GM23338 (cell line): ENCODE data around the gene PAF1. TPM values are rescaled to one million over a fixed set of nuclear protein-coding genes. Genes with fewer than 3 reads are reported as not detected.

Experiments
- ATAC-seq: fragments of 200-7000 bp; cut with Tn5 transposase; 3 replicates; pipeline ENCODE4 v1.9.1; 2020
- DNase-seq: peaks from one replicate; pipeline ENCODE4 v3.0.0-alpha.2; 2015; ENCODE audit warnings: low spot score
- H2AFZ ChIP-seq: fragments of 200-600 bp; sonication (generic); 2 replicates; pipeline ENCODE4 v1.8.0; 2016; ENCODE audit warnings: antibody characterized with exemption, mild to moderate bottlenecking, moderate library complexity
- H3F3A ChIP-seq: fragments of 200-600 bp; sonication (generic); replicated peaks from 2 replicates; pipeline ENCODE4 v1.8.0; 2017; ENCODE audit warnings: antibody characterized with exemption, mixed run types, low read depth
- H3K27ac ChIP-seq: fragments of 200-600 bp; sonication (generic); 2 replicates; pipeline ENCODE4 v1.6.1; 2016; ENCODE audit warnings: low read depth
- H3K27me3 ChIP-seq: fragments of 200-600 bp; sonication (generic); 2 replicates; pipeline ENCODE4 v1.8.0; 2016; ENCODE audit warnings: mild to moderate bottlenecking, mixed run types, moderate library complexity; ENCODE audit not compliant: insufficient read depth
- H3K36me3 ChIP-seq: fragments of 200-600 bp; sonication (generic); 2 replicates; pipeline ENCODE4 v1.8.0; 2016; ENCODE audit warnings: mild to moderate bottlenecking; ENCODE audit not compliant: insufficient read depth
- H3K4me1 ChIP-seq: fragments of 200-600 bp; sonication (generic); 2 replicates; pipeline ENCODE4 v1.8.0; 2016; ENCODE audit warnings: mild to moderate bottlenecking, moderate library complexity; ENCODE audit not compliant: insufficient read depth
- H3K4me2 ChIP-seq: fragments of 200-600 bp; sonication (generic); 2 replicates; pipeline ENCODE4 v1.7.1; 2017; ENCODE audit warnings: mixed run types
- H3K4me3 ChIP-seq: fragments of 200-600 bp; sonication (generic); 2 replicates; pipeline ENCODE4 v1.6.1; 2016; ENCODE audit warnings: mixed run types
- H3K79me2 ChIP-seq: fragments of 200-600 bp; sonication (generic); replicated peaks from 2 replicates; pipeline ENCODE4 v1.8.0; 2017; ENCODE audit warnings: mild to moderate bottlenecking; ENCODE audit not compliant: insufficient read depth
- H3K9me2 ChIP-seq: fragments of 200-600 bp; sonication (generic); 2 replicates; pipeline ENCODE4 v1.8.0; 2017; ENCODE audit not compliant: insufficient read depth
- H4K20me1 ChIP-seq: fragments of 200-600 bp; sonication (generic); replicated peaks from 2 replicates; pipeline ENCODE4 v1.8.0; 2017; ENCODE audit warnings: mild to moderate bottlenecking; ENCODE audit not compliant: insufficient read depth
- H3K27ac Mint-ChIP-seq: 2 replicates; pipeline ENCODE4 v1.8.0; 2020; ENCODE audit warnings: inconsistent platforms, mild to moderate bottlenecking, moderate library complexity, mixed read lengths
- H3K27me3 Mint-ChIP-seq: 3 replicates; pipeline ENCODE4 v1.8.0; 2022; ENCODE audit warnings: low read depth, mild to moderate bottlenecking, moderate library complexity, mixed read lengths, inconsistent platforms; ENCODE audit not compliant: insufficient read depth, poor library complexity
- H3K36me3 Mint-ChIP-seq: 3 replicates; pipeline ENCODE4 v1.8.0; 2021; ENCODE audit warnings: low read depth, mild to moderate bottlenecking, inconsistent platforms, moderate library complexity, mixed read lengths
- H3K4me1 Mint-ChIP-seq: 3 replicates; pipeline ENCODE4 v1.8.0; 2020; ENCODE audit warnings: mild to moderate bottlenecking, inconsistent platforms, mixed read lengths
- H3K4me3 Mint-ChIP-seq: 3 replicates; pipeline ENCODE4 v1.8.0; 2021; ENCODE audit warnings: moderate library complexity, mild to moderate bottlenecking, inconsistent platforms, mixed read lengths
- H3K9me3 Mint-ChIP-seq: 3 replicates; pipeline ENCODE4 v1.8.0; 2020; ENCODE audit warnings: moderate library complexity, mild to moderate bottlenecking, inconsistent platforms, mixed read lengths
- EZH2phosphoT487 ChIP-seq: fragments of 200-600 bp; sonication (generic); IDR thresholded peaks from one replicate; pipeline ENCODE4 v1.8.1; 2018; ENCODE audit warnings: antibody characterized with exemption; ENCODE audit not compliant: unreplicated experiment
- JUNB ChIP-seq: IDR thresholded peaks from one replicate; pipeline ENCODE4 v1.6.1; 2016; ENCODE audit warnings: antibody characterized with exemption; ENCODE audit not compliant: unreplicated experiment
- POLR2AphosphoS5 ChIP-seq: IDR thresholded peaks from 2 replicates; pipeline ENCODE4 v1.6.1; 2016; ENCODE audit warnings: antibody characterized with exemption, low read depth
- STAT1 ChIP-seq: IDR thresholded peaks from one replicate; pipeline ENCODE4 v1.6.1; 2016; ENCODE audit warnings: antibody characterized with exemption; ENCODE audit not compliant: unreplicated experiment
- ZNF114 ChIP-seq: fragments of 250-450 bp; sonication (Bioruptor Pico); IDR thresholded peaks from 2 replicates; pipeline ENCODE4 v1.5.0; 2020; ENCODE audit warnings: mild to moderate bottlenecking, moderate library complexity
- ZNF331 ChIP-seq: fragments of 250-450 bp; sonication (Bioruptor Pico); IDR thresholded peaks from 2 replicates; pipeline ENCODE4 v1.5.0; 2020; ENCODE audit warnings: low read depth, mild to moderate bottlenecking, moderate library complexity
- polyA plus RNA-seq: library from polyadenylated mRNA; unstranded; fragments of >200 nt; fragmentation: Nextera tagmentation; extraction: Ambion mirVana; gene quantifications from 2 replicates; pipeline ENCODE4 v1.2.1, GENCODE V29; 2016
- total RNA-seq: library from RNA; depleted of rRNA; stranded (reverse); fragments of >200 nt; shearing (Covaris generic); gene quantifications from 2 replicates; pipeline ENCODE4 v1.2.3, GENCODE V29; 2014
- TF ChIP-seq, protein P1 (sequence below): IDR thresholded peaks from 2 replicates; pipeline ENCODE4 v1.6.1; 2016; ENCODE audit warnings: antibody characterized with exemption
- TF ChIP-seq, protein P2 (sequence below): IDR thresholded peaks from one replicate; pipeline ENCODE4 v1.6.1; 2018; ENCODE audit warnings: antibody characterized with exemption; ENCODE audit not compliant: unreplicated experiment
- TF ChIP-seq, protein P3 (sequence below): fragments of 250-450 bp; sonication (Bioruptor Pico); IDR thresholded peaks from 2 replicates; pipeline ENCODE4 v1.5.0; 2020; ENCODE audit warnings: mild to moderate bottlenecking, moderate library complexity

The PAF1 gene
- total and polyA plus RNA-seq, 2 experiments from 2014 or later, result 22.1 to 47.3 TPM

GRCh38 chr19:39385629-39386411 lies 5.1 kb downstream of the PAF1 start:
- Mint-ChIP-seq H3K27ac (peak overlapping the region; percentile 20; the same call in 1 of the 2 replicates), H3K36me3 (peaks cover 76% of the 10 kb centered on the region), H3K4me1 (peaks cover 16% of the 10 kb centered on the region), H3K27me3 (peaks cover 25% of the 10 kb centered on the region), H3K9me3 (no peaks in the 10 kb centered on the region), H3K4me3 (no peak overlapping the region; the same call in 2 of the 3 replicates)
- no peak overlapping the region for H2AFZ ChIP-seq
- no peak overlapping the region for H3K4me3 ChIP-seq
- DNase-seq (no peak), ATAC-seq (no peak)
- H3K79me2 ChIP-seq, result no peaks in the 10 kb centered on the region; the same call in 1 of the 2 replicates
- H3K4me1 ChIP-seq, result peaks cover 12% of the 10 kb centered on the region
- H3K27ac ChIP-seq, result peak overlapping the region; percentile 76; the same call in 1 of the 2 replicates
- H3F3A ChIP-seq, result peaks cover 19% of the 10 kb centered on the region; the same call in 1 of the 2 replicates
- H4K20me1 ChIP-seq, result peaks cover 22% of the 10 kb centered on the region
- H3K9me2 ChIP-seq, result no peaks in the 10 kb centered on the region
- TF ChIP-seq, protein P1, sequence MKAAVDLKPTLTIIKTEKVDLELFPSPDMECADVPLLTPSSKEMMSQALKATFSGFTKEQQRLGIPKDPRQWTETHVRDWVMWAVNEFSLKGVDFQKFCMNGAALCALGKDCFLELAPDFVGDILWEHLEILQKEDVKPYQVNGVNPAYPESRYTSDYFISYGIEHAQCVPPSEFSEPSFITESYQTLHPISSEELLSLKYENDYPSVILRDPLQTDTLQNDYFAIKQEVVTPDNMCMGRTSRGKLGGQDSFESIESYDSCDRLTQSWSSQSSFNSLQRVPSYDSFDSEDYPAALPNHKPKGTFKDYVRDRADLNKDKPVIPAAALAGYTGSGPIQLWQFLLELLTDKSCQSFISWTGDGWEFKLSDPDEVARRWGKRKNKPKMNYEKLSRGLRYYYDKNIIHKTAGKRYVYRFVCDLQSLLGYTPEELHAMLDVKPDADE, result no peak
- TF ChIP-seq EZH2phosphoT487 (no peak), ZNF114 (no peak), ZNF331 (CRISPR knock-in tag) (no peak), STAT1 (no peak), POLR2AphosphoS5 (no peak; the same call in 1 of the 2 replicates), JUNB (no peak)
- TF ChIP-seq, protein P2, sequence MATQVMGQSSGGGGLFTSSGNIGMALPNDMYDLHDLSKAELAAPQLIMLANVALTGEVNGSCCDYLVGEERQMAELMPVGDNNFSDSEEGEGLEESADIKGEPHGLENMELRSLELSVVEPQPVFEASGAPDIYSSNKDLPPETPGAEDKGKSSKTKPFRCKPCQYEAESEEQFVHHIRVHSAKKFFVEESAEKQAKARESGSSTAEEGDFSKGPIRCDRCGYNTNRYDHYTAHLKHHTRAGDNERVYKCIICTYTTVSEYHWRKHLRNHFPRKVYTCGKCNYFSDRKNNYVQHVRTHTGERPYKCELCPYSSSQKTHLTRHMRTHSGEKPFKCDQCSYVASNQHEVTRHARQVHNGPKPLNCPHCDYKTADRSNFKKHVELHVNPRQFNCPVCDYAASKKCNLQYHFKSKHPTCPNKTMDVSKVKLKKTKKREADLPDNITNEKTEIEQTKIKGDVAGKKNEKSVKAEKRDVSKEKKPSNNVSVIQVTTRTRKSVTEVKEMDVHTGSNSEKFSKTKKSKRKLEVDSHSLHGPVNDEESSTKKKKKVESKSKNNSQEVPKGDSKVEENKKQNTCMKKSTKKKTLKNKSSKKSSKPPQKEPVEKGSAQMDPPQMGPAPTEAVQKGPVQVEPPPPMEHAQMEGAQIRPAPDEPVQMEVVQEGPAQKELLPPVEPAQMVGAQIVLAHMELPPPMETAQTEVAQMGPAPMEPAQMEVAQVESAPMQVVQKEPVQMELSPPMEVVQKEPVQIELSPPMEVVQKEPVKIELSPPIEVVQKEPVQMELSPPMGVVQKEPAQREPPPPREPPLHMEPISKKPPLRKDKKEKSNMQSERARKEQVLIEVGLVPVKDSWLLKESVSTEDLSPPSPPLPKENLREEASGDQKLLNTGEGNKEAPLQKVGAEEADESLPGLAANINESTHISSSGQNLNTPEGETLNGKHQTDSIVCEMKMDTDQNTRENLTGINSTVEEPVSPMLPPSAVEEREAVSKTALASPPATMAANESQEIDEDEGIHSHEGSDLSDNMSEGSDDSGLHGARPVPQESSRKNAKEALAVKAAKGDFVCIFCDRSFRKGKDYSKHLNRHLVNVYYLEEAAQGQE, result no peak
- TF ChIP-seq, protein P3, sequence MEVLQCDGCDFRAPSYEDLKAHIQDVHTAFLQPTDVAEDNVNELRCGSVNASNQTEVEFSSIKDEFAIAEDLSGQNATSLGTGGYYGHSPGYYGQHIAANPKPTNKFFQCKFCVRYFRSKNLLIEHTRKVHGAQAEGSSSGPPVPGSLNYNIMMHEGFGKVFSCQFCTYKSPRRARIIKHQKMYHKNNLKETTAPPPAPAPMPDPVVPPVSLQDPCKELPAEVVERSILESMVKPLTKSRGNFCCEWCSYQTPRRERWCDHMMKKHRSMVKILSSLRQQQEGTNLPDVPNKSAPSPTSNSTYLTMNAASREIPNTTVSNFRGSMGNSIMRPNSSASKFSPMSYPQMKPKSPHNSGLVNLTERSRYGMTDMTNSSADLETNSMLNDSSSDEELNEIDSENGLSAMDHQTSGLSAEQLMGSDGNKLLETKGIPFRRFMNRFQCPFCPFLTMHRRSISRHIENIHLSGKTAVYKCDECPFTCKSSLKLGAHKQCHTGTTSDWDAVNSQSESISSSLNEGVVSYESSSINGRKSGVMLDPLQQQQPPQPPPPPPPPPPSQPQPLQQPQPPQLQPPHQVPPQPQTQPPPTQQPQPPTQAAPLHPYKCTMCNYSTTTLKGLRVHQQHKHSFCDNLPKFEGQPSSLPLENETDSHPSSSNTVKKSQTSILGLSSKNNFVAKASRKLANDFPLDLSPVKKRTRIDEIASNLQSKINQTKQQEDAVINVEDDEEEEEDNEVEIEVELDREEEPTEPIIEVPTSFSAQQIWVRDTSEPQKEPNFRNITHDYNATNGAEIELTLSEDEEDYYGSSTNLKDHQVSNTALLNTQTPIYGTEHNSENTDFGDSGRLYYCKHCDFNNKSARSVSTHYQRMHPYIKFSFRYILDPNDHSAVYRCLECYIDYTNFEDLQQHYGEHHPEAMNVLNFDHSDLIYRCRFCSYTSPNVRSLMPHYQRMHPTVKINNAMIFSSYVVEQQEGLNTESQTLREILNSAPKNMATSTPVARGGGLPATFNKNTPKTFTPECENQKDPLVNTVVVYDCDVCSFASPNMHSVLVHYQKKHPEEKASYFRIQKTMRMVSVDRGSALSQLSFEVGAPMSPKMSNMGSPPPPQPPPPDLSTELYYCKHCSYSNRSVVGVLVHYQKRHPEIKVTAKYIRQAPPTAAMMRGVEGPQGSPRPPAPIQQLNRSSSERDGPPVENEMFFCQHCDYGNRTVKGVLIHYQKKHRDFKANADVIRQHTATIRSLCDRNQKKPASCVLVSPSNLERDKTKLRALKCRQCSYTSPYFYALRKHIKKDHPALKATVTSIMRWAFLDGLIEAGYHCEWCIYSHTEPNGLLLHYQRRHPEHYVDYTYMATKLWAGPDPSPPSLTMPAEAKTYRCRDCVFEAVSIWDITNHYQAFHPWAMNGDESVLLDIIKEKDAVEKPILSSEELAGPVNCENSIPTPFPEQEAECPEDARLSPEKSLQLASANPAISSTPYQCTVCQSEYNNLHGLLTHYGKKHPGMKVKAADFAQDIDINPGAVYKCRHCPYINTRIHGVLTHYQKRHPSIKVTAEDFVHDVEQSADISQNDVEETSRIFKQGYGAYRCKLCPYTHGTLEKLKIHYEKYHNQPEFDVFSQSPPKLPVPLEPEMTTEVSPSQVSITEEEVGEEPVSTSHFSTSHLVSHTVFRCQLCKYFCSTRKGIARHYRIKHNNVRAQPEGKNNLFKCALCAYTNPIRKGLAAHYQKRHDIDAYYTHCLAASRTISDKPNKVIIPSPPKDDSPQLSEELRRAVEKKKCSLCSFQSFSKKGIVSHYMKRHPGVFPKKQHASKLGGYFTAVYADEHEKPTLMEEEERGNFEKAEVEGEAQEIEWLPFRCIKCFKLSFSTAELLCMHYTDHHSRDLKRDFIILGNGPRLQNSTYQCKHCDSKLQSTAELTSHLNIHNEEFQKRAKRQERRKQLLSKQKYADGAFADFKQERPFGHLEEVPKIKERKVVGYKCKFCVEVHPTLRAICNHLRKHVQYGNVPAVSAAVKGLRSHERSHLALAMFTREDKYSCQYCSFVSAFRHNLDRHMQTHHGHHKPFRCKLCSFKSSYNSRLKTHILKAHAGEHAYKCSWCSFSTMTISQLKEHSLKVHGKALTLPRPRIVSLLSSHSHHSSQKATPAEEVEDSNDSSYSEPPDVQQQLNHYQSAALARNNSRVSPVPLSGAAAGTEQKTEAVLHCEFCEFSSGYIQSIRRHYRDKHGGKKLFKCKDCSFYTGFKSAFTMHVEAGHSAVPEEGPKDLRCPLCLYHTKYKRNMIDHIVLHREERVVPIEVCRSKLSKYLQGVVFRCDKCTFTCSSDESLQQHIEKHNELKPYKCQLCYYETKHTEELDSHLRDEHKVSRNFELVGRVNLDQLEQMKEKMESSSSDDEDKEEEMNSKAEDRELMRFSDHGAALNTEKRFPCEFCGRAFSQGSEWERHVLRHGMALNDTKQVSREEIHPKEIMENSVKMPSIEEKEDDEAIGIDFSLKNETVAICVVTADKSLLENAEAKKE (CRISPR knock-in tag), result no peak
- H3K27me3 ChIP-seq, result no peaks in the 10 kb centered on the region
- H3K36me3 ChIP-seq, result peaks cover 11% of the 10 kb centered on the region; the same call in 1 of the 2 replicates
- no peak overlapping the region for H3K4me2 ChIP-seq
